Measurements from ENCODE around the gene RTRAF. TPM values are rescaled to one million over a fixed set of nuclear protein-coding genes. Genes with fewer than 3 reads are reported as not detected.

The RTRAF gene
- total RNA-seq, 1 experiment from 2014 or later: 282 TPM

DNA sequence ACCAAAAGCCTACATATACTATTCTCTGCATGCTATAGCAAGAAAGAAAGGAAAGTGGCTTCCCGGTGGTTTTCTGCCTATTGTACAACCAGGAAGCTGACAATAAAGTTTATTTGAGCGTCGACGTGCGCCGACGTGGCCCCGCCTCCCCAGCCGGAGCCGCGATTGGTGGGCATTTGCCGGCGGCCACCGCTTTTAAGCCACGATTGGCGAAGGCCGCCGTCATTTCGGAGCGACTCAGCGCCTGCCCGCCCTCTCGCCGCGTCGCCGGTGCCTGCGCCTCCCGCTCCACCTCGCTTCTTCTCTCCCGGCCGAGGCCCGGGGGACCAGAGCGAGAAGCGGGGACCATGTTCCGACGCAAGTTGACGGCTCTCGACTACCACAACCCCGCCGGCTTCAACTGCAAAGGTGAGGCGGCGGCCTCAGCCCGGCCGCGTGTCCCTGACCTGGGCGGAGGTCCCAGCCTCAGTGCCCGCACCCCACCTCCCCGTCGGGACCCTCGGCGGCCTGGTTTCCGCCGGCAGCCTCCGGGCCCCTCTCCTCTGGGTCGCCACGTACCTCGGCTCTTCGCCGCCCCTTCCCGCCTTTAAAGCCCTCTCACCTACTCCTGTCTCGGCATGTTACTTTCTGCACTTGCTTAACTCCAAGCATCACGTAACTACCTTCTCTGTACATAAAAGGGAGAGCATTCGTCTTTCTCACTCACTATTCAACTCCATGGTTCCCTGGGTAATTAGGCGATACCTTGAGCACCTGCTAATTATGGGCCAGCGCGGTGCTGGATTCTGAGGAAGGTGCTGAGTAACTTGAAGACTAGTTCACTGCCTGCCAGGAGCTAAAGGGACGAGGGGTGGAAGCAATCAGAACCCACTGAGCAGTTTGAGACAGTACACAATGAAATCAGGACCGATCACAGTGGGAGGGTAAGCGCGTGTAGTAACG is at the start of gene RTRAF (continued):
- TF ChIP-seq, protein P1, sequence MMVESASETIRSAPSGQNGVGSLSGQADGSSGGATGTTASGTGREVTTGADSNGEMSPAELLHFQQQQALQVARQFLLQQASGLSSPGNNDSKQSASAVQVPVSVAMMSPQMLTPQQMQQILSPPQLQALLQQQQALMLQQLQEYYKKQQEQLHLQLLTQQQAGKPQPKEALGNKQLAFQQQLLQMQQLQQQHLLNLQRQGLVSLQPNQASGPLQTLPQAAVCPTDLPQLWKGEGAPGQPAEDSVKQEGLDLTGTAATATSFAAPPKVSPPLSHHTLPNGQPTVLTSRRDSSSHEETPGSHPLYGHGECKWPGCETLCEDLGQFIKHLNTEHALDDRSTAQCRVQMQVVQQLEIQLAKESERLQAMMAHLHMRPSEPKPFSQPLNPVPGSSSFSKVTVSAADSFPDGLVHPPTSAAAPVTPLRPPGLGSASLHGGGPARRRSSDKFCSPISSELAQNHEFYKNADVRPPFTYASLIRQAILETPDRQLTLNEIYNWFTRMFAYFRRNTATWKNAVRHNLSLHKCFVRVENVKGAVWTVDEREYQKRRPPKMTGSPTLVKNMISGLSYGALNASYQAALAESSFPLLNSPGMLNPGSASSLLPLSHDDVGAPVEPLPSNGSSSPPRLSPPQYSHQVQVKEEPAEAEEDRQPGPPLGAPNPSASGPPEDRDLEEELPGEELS (CRISPR knock-in tag; IDR thresholded peaks at IDR 0.05): no peak
- TF ChIP-seq, protein P2, sequence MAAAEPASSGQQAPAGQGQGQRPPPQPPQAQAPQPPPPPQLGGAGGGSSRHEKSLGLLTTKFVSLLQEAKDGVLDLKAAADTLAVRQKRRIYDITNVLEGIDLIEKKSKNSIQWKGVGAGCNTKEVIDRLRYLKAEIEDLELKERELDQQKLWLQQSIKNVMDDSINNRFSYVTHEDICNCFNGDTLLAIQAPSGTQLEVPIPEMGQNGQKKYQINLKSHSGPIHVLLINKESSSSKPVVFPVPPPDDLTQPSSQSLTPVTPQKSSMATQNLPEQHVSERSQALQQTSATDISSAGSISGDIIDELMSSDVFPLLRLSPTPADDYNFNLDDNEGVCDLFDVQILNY (CRISPR knock-in tag; IDR thresholded peaks at IDR 0.05): peak; percentile 76
- 0 out of 2 replicates have a peak, but pooled peaks have one; percentile 43 for TF ChIP-seq SMAD3 (CRISPR knock-in tag; IDR thresholded peaks at IDR 0.05; ENCODE audit: borderline replicate concordance)
- TF ChIP-seq, protein P3, sequence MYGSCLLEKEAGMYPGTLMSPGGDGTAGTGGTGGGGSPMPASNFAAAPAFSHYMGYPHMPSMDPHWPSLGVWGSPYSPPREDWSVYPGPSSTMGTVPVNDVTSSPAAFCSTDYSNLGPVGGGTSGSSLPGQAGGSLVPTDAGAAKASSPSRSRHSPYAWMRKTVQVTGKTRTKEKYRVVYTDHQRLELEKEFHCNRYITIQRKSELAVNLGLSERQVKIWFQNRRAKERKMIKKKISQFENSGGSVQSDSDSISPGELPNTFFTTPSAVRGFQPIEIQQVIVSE (CRISPR knock-in tag; IDR thresholded peaks at IDR 0.05; ENCODE audit: borderline replicate concordance): no peak

DNA sequence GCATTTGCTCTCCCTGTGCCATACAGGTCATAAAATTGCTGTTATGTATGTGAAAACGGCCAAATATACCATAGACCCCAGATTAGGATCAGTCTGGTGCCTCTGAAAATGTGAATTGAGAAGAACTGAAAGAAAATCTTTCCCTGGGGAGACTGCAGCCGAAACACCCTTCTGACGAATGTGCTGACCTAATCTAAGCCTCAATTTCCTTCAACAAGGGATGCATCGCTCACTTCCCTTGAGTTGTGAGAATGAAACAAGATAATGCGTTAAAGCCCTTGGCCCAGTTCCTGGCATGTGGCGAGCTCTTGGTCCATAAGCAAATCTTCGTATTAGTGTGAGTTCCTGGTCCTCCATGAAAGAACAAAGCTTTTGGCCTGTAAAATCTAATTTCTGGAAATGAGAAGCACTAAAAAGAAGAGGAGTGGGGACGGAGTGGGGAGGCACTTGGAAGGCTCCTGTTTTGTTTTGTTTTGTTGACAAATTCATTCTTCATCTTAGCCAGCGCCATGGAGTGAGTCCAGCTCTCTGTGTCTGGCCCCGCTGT is 49.5 kb upstream of the RTRAF start:
- Mint-ChIP-seq H3K4me1 (peaks cover 16% of the 10 kb centered on the region), H3K36me3 (no peaks in the 10 kb centered on the region), H3K27me3 (ENCODE audit: low read depth) (no peaks in the 10 kb centered on the region), H3K4me3 (no peak overlapping the region), H3K9me3 (peaks cover 1% of the 10 kb centered on the region; the same call in 1 of the 2 replicates), H3K27ac (no peak overlapping the region)
- CTCF ChIA-PET: no interaction called here
- DNase-seq (ENCODE audit: low spot score) (no peak), ATAC-seq (no peak)
- POLR2A ChIA-PET: no interaction called here
- no peak for TF ChIP-seq SMAD4 (CRISPR knock-in tag; IDR thresholded peaks at IDR 0.05)
- TF ChIP-seq TEAD4 (CRISPR knock-in tag; IDR thresholded peaks at IDR 0.05): no peak
- no peak for TF ChIP-seq ESRRA (CRISPR knock-in tag; IDR thresholded peaks at IDR 0.05; ENCODE audit: borderline replicate concordance)
- no peak for TF ChIP-seq RELA (CRISPR knock-in tag; IDR thresholded peaks at IDR 0.05; ENCODE audit: borderline replicate concordance)
- no peak for TF ChIP-seq OVOL2 (CRISPR knock-in tag; IDR thresholded peaks at IDR 0.05; ENCODE audit: borderline replicate concordance)
- TF ChIP-seq, protein P4, sequence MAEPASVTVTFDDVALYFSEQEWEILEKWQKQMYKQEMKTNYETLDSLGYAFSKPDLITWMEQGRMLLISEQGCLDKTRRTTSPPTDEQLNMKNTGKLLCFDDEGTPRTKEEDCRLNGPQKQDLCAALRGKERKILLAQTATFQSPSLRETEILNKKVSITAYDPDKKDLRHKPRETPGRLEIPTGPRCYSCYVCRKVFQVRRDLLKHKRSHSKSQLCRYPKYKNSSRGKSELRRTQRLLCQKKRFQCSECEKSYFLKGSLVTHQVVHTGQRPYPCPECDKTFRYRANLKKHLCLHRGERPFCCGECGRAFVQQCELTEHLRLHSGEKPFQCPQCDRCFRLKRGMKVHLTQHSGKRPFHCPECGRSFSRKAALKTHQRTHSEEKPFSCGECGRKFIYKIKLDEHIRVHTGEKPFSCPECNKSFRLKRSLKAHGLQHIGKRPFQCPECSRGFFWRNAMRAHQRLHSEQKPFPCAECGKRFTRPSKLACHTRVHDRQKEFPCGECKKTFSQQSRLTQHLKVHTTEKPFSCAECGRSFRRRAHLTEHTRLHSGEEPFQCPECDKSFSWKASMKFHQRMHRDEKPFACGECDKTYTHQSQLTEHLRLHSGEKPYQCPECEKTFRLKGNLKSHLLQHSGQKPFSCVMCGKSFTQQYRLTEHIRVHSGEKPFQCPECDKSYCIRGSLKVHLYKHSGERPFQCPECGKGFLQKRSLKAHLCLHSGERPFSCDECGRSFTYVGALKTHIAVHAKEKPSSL (CRISPR knock-in tag; conservative IDR thresholded peaks at IDR 0.05): no peak
- TF ChIP-seq, protein P5, sequence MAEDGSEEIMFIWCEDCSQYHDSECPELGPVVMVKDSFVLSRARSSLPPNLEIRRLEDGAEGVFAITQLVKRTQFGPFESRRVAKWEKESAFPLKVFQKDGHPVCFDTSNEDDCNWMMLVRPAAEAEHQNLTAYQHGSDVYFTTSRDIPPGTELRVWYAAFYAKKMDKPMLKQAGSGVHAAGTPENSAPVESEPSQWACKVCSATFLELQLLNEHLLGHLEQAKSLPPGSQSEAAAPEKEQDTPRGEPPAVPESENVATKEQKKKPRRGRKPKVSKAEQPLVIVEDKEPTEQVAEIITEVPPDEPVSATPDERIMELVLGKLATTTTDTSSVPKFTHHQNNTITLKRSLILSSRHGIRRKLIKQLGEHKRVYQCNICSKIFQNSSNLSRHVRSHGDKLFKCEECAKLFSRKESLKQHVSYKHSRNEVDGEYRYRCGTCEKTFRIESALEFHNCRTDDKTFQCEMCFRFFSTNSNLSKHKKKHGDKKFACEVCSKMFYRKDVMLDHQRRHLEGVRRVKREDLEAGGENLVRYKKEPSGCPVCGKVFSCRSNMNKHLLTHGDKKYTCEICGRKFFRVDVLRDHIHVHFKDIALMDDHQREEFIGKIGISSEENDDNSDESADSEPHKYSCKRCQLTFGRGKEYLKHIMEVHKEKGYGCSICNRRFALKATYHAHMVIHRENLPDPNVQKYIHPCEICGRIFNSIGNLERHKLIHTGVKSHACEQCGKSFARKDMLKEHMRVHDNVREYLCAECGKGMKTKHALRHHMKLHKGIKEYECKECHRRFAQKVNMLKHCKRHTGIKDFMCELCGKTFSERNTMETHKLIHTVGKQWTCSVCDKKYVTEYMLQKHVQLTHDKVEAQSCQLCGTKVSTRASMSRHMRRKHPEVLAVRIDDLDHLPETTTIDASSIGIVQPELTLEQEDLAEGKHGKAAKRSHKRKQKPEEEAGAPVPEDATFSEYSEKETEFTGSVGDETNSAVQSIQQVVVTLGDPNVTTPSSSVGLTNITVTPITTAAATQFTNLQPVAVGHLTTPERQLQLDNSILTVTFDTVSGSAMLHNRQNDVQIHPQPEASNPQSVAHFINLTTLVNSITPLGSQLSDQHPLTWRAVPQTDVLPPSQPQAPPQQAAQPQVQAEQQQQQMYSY (CRISPR knock-in tag; IDR thresholded peaks at IDR 0.05): no peak
- TF ChIP-seq, protein P1 (CRISPR knock-in tag; IDR thresholded peaks at IDR 0.05): no peak
- TF ChIP-seq, protein P6, sequence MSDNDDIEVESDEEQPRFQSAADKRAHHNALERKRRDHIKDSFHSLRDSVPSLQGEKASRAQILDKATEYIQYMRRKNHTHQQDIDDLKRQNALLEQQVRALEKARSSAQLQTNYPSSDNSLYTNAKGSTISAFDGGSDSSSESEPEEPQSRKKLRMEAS (CRISPR knock-in tag; IDR thresholded peaks at IDR 0.05): no peak
- TF ChIP-seq FOXP1 (CRISPR knock-in tag; IDR thresholded peaks at IDR 0.05; ENCODE audit: borderline replicate concordance): no peak
- no peak for TF ChIP-seq ZNF317 (CRISPR knock-in tag; IDR thresholded peaks at IDR 0.05; ENCODE audit: borderline replicate concordance, low read depth)
- TF ChIP-seq, protein P7, sequence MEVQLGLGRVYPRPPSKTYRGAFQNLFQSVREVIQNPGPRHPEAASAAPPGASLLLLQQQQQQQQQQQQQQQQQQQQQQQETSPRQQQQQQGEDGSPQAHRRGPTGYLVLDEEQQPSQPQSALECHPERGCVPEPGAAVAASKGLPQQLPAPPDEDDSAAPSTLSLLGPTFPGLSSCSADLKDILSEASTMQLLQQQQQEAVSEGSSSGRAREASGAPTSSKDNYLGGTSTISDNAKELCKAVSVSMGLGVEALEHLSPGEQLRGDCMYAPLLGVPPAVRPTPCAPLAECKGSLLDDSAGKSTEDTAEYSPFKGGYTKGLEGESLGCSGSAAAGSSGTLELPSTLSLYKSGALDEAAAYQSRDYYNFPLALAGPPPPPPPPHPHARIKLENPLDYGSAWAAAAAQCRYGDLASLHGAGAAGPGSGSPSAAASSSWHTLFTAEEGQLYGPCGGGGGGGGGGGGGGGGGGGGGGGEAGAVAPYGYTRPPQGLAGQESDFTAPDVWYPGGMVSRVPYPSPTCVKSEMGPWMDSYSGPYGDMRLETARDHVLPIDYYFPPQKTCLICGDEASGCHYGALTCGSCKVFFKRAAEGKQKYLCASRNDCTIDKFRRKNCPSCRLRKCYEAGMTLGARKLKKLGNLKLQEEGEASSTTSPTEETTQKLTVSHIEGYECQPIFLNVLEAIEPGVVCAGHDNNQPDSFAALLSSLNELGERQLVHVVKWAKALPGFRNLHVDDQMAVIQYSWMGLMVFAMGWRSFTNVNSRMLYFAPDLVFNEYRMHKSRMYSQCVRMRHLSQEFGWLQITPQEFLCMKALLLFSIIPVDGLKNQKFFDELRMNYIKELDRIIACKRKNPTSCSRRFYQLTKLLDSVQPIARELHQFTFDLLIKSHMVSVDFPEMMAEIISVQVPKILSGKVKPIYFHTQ (CRISPR knock-in tag; IDR thresholded peaks at IDR 0.05): no peak
- TF ChIP-seq, protein P8, sequence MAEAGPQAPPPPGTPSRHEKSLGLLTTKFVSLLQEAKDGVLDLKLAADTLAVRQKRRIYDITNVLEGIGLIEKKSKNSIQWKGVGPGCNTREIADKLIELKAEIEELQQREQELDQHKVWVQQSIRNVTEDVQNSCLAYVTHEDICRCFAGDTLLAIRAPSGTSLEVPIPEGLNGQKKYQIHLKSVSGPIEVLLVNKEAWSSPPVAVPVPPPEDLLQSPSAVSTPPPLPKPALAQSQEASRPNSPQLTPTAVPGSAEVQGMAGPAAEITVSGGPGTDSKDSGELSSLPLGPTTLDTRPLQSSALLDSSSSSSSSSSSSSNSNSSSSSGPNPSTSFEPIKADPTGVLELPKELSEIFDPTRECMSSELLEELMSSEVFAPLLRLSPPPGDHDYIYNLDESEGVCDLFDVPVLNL (CRISPR knock-in tag; IDR thresholded peaks at IDR 0.05; ENCODE audit: borderline replicate concordance, low read depth): no peak

Data from WTC11 (cell line).